A549 (cell line): ENCODE data around the gene MARS1. TPM values are rescaled to one million over a fixed set of nuclear protein-coding genes. Genes with fewer than 3 reads are reported as not detected.

Experiments used
- ATAC-seq, 2 experiments: fragments of 200-7000 bp in 1 of 2; fragments of >200 bp in 1 of 2; cut with Nextera tagmentation in 1 of 2; cut with Tn5 transposase in 1 of 2; 3 replicates each; pipeline versions ENCODE4 v1.8.0 to v1.9.1; 2018 to 2020; ENCODE audit warnings: mild to moderate bottlenecking in 1 of 2, moderate library complexity in 1 of 2
- CTCF ChIA-PET: fragments of 300-600 bp; sonication (Branson Sonifier 250); formaldehyde crosslinking; extraction: SDS; loops from one replicate; lab custom pipeline; 2021; ENCODE audit warnings: antibody characterized with exemption, inconsistent platforms; lab: Yijun Ruan, JAX
- POLR2A ChIA-PET: fragments of 350-600 bp; formaldehyde crosslinking; extraction: SDS; loops from one replicate; lab custom pipeline; 2021; ENCODE audit warnings: antibody characterized with exemption, inconsistent platforms; lab: Yijun Ruan, JAX
- DNase-seq, 2 experiments: peaks; one replicate each; pipeline versions ENCODE4 v3.0.0 to v3.0.0-alpha.2; 2011 to 2016; ENCODE audit warnings: low read depth in 1 of 2, low spot score in 1 of 2
- FAIRE-seq: peaks from 2 replicates; lab custom pipeline; 2011; peaks lifted over from hg19 to GRCh38; lab: Jason Lieb, UNC
- H3K27ac ChIP-seq, 2 experiments: fragments of >200 bp; sonication (Bioruptor Twin); formaldehyde crosslinking; 3 replicates each; pipeline ENCODE4 v1.5.1; 2016 to 2017
- H3K4me1 ChIP-seq: fragments of >200 bp; sonication (Bioruptor Twin); formaldehyde crosslinking; 3 replicates; pipeline ENCODE4 v1.6.1; 2016
- H3K4me2 ChIP-seq: fragments of >200 bp; sonication (Bioruptor Twin); formaldehyde crosslinking; 3 replicates; pipeline ENCODE4 v1.6.1; 2016
- H3K4me3 ChIP-seq: fragments of >200 bp; sonication (Bioruptor Twin); formaldehyde crosslinking; 3 replicates; pipeline ENCODE4 v1.5.1; 2016
- H3K9me3 ChIP-seq: fragments of >200 bp; sonication (Bioruptor Twin); formaldehyde crosslinking; 3 replicates; pipeline ENCODE4 v1.6.1; 2016
- BHLHE40 ChIP-seq: IDR thresholded peaks from 2 replicates; pipeline ENCODE4 v1.6.1; 2012; ENCODE audit warnings: low read depth, low read length, inconsistent platforms
- EHF ChIP-seq: fragments of 250-450 bp; sonication (Bioruptor Pico); IDR thresholded peaks from 2 replicates; pipeline ENCODE4 v1.5.0; 2020; ENCODE audit warnings: mild to moderate bottlenecking
- ESRRA ChIP-seq: fragments of 150-350 bp; IDR thresholded peaks from 2 replicates; pipeline ENCODE4 v1.6.1; 2014; ENCODE audit warnings: mild to moderate bottlenecking, low read length, borderline replicate concordance
- FOSL2 ChIP-seq, 2 experiments: fragments of 450-650 bp in 1 of 2; fragments of >200 bp in 1 of 2; sonication (Bioruptor Twin) in 1 of 2; formaldehyde crosslinking; IDR thresholded peaks; 2 replicates each; pipeline versions ENCODE4 v1.5.0 to v1.6.1; 2016 to 2020; ENCODE audit warnings: mild to moderate bottlenecking in 1 of 2, moderate library complexity in 1 of 2
- HEYL ChIP-seq: fragments of 250-450 bp; sonication (Bioruptor Pico); IDR thresholded peaks from 2 replicates; pipeline ENCODE4 v1.8.0; 2021; ENCODE audit warnings: mild to moderate bottlenecking, moderate library complexity
- HOXA7 ChIP-seq: fragments of 250-450 bp; sonication (Bioruptor Pico); IDR thresholded peaks from 2 replicates; pipeline ENCODE4 v1.5.0; 2020; ENCODE audit warnings: mild to moderate bottlenecking, moderate library complexity
- JUN ChIP-seq, 2 experiments: fragments of >200 bp; sonication (Bioruptor Twin); formaldehyde crosslinking; IDR thresholded peaks; 2 replicates in 1 of 2; 3 replicates in 1 of 2; pipeline ENCODE4 v1.6.1; 2016 to 2017
- MAFK ChIP-seq: fragments of 450-650 bp; IDR thresholded peaks from 2 replicates; pipeline ENCODE4 v1.6.1; 2014; ENCODE audit not compliant: partially characterized antibody
- MAZ ChIP-seq: fragments of 150-350 bp; IDR thresholded peaks from 2 replicates; pipeline ENCODE4 v1.6.1; 2014; ENCODE audit warnings: antibody characterized with exemption, low read depth, low read length, borderline replicate concordance
- NPAS2 ChIP-seq: fragments of 250-450 bp; sonication (Bioruptor Pico); IDR thresholded peaks from 2 replicates; pipeline ENCODE4 v1.8.0; 2022; ENCODE audit warnings: mild to moderate bottlenecking, moderate library complexity, borderline replicate concordance
- POLR2A ChIP-seq: IDR thresholded peaks from 2 replicates; pipeline ENCODE4 v1.6.1; 2012; ENCODE audit warnings: mild to moderate bottlenecking, low read length
- RFX5 ChIP-seq: fragments of 450-650 bp; IDR thresholded peaks from 2 replicates; pipeline ENCODE4 v1.7.1; 2014; ENCODE audit warnings: antibody characterized with exemption, mild to moderate bottlenecking, moderate library complexity
- RNF2 ChIP-seq: fragments of 200-600 bp; sonication (generic); IDR thresholded peaks from 2 replicates; pipeline ENCODE4 v1.6.1; 2016; ENCODE audit warnings: low read depth, mild to moderate bottlenecking, antibody characterized with exemption, moderate library complexity, borderline replicate concordance
- SMC3 ChIP-seq: fragments of >200 bp; sonication (Bioruptor Twin); formaldehyde crosslinking; IDR thresholded peaks from 3 replicates; pipeline ENCODE4 v1.6.1; 2018; ENCODE audit warnings: inconsistent platforms
- TP53 ChIP-seq: fragments of 250-450 bp; sonication (Bioruptor Pico); IDR thresholded peaks from 2 replicates; pipeline ENCODE4 v1.5.0; 2021; ENCODE audit warnings: mild to moderate bottlenecking, moderate library complexity
- ZFP36 ChIP-seq: fragments of 450-650 bp; IDR thresholded peaks from 2 replicates; pipeline ENCODE4 v1.6.1; 2014; ENCODE audit warnings: borderline replicate concordance; ENCODE audit not compliant: partially characterized antibody
- ZSCAN20 ChIP-seq: fragments of 250-450 bp; sonication (Bioruptor Pico); IDR thresholded peaks from 2 replicates; pipeline ENCODE4 v1.8.0; 2022; ENCODE audit warnings: mild to moderate bottlenecking, moderate library complexity
- WGBS: methylation state at CpG from one replicate; pipeline ENCODE4 v1.1.6; 2017; ENCODE audit errors: missing lambda C conversion rate; 5-methylcytosine and 5-hydroxymethylcytosine counted together
- polyA plus RNA-seq, 4 experiments: library from polyadenylated mRNA; depleted of rRNA in 3 of 4; stranded (reverse); fragments of >200 nt; fragmentation: RNase III in 1 of 4; extraction: RNeasy Plus Mini Kit Qiagen cat#74134 plus additional on column Dnase treatment in 1 of 4; gene quantifications; 2 replicates in 3 of 4; 3 replicates in 1 of 4; pipeline ENCODE4 v1.2.3, GENCODE V29; 2011 to 2017
- TF ChIP-seq, protein P1 (sequence below): fragments of >200 bp; sonication (Bioruptor Twin); formaldehyde crosslinking; IDR thresholded peaks from 2 replicates; pipeline ENCODE4 v1.6.1; 2016
- TF ChIP-seq, protein P2 (sequence below): IDR thresholded peaks from 2 replicates; pipeline ENCODE4 v1.6.1; 2012
- TF ChIP-seq, protein P3 (sequence below): fragments of 150-350 bp; IDR thresholded peaks from 2 replicates; pipeline ENCODE4 v1.6.1; 2014; ENCODE audit warnings: low read depth, mild to moderate bottlenecking, low read length
- TF ChIP-seq, protein P4 (sequence below): fragments of 250-450 bp; sonication (Bioruptor Pico); IDR thresholded peaks from 2 replicates; pipeline ENCODE4 v1.5.0; 2020; ENCODE audit warnings: low read depth, mild to moderate bottlenecking, moderate library complexity

MARS1 gene
- polyA plus RNA-seq, 2 of the 4 experiments (the other 2 are of a cell fraction) = 227 to 372 TPM

DNA sequence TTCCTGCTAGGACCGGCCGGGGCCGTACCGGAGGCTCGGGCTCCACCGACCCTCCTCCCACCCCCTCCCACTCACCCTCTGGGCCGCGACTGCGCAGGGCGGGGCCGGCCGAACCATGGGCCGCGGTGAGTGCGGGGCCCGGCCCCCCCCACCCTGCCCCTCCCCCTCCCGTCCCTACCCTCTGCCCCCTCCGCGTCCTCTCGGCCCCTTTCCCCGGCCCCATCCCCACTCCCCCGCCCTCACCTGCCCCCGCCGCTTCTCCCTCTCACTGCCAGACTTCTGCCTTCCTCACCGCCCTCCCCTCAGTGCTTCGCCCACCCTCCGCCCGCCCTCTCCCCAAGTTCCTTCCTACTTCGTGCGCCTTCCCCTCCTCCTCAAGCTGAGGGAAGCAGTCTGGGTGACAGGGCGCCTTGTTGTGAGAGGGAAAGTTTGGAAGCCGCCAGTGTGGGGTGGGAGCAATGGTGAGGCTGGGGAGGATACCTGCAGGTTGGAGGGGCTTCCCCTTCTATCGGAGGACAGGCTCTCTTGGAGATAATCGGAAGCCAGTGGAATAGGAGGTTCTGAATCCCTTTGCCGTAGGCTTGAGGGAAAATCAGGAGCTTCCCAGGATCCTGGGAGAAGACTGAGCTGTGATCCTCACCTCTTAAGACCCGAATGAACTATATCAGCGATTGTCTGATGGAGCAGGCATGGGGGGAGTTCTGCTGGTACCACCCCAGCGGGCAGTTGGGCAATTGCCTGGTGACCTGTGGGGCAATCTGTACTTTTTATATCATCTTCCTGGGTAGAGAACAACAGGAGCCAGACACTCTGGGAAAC lies 35.2 kb downstream of the MARS1 start:
- CTCF ChIA-PET = interaction anchor here (0.9 to 1.7 kb wide), 7 partner anchors 10 to 170 kb away, joined by 3 to 6 read pairs (median 3); no protein-coding TSS in a partner anchor
- Histone ChIP-seq H3K4me1 (peaks cover 45% of the 10 kb centered on the region), H3K27ac (peak overlapping the region; percentile 95 to 98), H3K4me2 (peak overlapping the region; percentile 92), H3K9me3 (no peaks in the 10 kb centered on the region), H3K4me3 (peak overlapping the region; percentile 70)
- TF ChIP-seq POLR2A (peak; percentile 78), JUN (IDR thresholded peaks at IDR 0.05) (peak in 1 of 2 experiments; percentile 42; a peak in 1 of 5 replicates), MAZ (0 out of 2 replicates have a peak, but pooled peaks have one; percentile 2), MAFK (no peak)
- POLR2A ChIA-PET = interaction anchor here (1.2 to 1.3 kb wide), 2 partner anchors 9 to 98 kb away, joined by 3 to 5 read pairs; no protein-coding TSS in a partner anchor
- 5% methylated on average over 11 of the region's 38 CpGs for WGBS
- peak in 1 of 2 experiments; percentile 0; a peak in 1 of 6 replicates for ATAC-seq
- FAIRE-seq = no peak
- DNase-seq = peak in 1 of 2 experiments; percentile 46

DNA sequence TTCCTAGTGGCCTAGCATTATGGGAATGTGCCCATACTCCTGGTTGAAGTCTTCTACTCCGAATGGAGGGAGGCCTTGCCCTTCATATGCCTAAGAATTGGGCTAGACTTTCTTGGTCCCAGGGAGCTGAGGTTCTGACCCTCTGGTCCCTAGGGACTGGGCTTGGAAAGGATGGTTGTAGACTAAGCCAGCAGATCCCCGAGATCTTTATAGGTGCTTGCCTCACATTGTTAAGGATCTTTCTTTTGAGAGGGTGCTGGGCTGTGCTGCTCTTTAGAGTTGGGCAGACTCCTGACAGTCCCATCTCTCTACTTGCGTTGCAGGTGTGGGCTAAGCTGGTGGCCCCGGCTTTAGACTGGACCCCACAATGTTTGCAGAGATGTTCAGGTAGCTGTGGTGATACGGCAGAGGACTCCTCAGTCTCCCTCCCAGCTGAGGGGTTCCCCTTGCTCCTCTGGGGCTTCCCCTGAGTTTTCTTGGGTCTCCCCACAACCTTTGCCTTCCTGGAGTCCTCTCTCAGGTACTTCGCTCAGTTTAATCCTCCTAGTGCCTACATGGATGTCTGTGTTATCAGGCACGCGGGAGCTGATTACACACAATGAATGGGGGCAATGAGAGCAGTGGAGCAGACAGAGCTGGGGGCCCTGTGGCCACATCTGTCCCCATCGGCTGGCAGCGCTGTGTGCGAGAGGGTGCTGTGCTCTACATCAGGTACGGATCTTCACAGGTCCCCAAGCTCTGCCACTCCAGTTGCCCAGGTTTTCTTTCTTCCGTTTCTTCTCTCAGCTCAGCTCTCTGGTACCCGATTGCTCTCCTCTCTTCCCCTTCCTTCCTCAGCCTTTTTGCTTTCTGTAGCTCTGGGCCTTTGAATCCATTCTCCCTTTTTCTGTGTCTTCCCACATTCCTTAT lies 36.1 kb downstream of the MARS1 start:
- POLR2A ChIA-PET = interaction anchor here (1.2 to 1.3 kb wide), 2 partner anchors 9 to 97 kb away, joined by 3 to 5 read pairs; no protein-coding TSS in a partner anchor
- no peak for DNase-seq
- Histone ChIP-seq H3K4me3 (peak overlapping the region; percentile 70), H3K4me2 (peak overlapping the region; percentile 92), H3K27ac (peak overlapping the region; percentile 95 to 98)
- no peak for ATAC-seq
- no peak for FAIRE-seq
- TF ChIP-seq ZSCAN20 (CRISPR knock-in tag) = no peak
- no peak for TF ChIP-seq HOXA7 (CRISPR knock-in tag)
- TF ChIP-seq, protein P1, sequence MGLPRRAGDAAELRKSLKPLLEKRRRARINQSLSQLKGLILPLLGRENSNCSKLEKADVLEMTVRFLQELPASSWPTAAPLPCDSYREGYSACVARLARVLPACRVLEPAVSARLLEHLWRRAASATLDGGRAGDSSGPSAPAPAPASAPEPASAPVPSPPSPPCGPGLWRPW = no peak
- TF ChIP-seq, all 56 proteins: peak for 0
- H3K4me1 ChIP-seq = peaks cover 37% of the 10 kb centered on the region
- WGBS = 90% methylated on average over 14 of the region's 14 CpGs
- CTCF ChIA-PET = interaction anchor here (0.6 to 1.7 kb wide), 12 partner anchors 9 to 281 kb away, joined by 3 to 6 read pairs (median 4); no protein-coding TSS in a partner anchor
- H3K9me3 ChIP-seq = no peaks in the 10 kb centered on the region

DNA sequence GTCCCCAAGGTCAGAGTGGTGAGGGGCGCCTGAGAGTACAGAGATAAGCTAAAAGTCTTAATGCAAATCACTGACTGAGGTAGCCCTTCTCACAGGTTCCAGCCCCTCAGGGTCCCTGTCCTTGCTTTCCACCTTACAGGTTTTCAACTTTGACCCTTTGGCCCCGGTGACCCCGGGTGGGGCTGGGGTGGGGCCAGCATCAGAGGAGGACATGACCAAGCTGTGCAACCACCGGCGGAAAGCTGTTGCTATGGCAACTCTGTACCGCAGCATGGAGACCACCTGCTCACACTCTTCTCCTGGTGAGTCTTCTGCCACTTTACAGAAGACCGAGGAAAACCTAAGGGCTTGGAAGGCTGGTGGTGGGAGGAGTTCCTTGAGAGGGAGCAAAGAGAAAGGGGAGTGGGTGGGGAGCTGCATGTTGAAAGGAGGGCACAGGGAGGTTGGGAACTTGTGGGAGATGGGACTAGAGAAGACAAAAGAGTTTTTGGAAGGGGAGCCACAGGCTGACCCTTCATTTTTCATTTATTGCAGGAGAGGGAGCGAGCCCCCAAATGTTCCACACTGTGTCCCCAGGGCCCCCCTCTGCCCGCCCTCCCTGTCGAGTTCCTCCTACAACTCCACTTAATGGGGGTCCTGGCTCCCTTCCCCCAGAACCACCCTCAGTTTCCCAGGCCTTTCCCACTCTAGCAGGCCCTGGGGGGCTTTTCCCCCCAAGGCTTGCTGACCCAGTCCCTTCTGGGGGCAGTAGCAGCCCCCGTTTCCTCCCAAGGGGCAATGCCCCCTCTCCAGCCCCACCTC lies 37.1 kb downstream of the MARS1 start:
- ATAC-seq (no peak), DNase-seq (no peak), FAIRE-seq (no peak)
- Histone ChIP-seq H3K4me1 (peaks cover 36% of the 10 kb centered on the region), H3K27ac (no peak overlapping the region), H3K4me3 (no peak overlapping the region), H3K9me3 (no peaks in the 10 kb centered on the region), H3K4me2 (peak overlapping the region; percentile 92)
- ChIA-PET CTCF (interaction anchor here (0.6 to 1.9 kb wide), 8 partner anchors 9 to 282 kb away, joined by 3 to 7 read pairs (median 4); no protein-coding TSS in a partner anchor), POLR2A (no interaction called here)
- WGBS = 68% methylated on average over 10 of the region's 11 CpGs
- no peak for TF ChIP-seq ESRRA
- TF ChIP-seq SMC3 = no peak
- no peak for TF ChIP-seq MAZ
- no peak for TF ChIP-seq ZFP36
- TF ChIP-seq, protein P2, sequence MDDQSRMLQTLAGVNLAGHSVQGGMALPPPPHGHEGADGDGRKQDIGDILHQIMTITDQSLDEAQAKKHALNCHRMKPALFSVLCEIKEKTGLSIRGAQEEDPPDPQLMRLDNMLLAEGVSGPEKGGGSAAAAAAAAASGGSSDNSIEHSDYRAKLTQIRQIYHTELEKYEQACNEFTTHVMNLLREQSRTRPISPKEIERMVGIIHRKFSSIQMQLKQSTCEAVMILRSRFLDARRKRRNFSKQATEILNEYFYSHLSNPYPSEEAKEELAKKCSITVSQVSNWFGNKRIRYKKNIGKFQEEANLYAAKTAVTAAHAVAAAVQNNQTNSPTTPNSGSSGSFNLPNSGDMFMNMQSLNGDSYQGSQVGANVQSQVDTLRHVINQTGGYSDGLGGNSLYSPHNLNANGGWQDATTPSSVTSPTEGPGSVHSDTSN = no peak
- no peak for TF ChIP-seq POLR2A
- TF ChIP-seq, protein P3, sequence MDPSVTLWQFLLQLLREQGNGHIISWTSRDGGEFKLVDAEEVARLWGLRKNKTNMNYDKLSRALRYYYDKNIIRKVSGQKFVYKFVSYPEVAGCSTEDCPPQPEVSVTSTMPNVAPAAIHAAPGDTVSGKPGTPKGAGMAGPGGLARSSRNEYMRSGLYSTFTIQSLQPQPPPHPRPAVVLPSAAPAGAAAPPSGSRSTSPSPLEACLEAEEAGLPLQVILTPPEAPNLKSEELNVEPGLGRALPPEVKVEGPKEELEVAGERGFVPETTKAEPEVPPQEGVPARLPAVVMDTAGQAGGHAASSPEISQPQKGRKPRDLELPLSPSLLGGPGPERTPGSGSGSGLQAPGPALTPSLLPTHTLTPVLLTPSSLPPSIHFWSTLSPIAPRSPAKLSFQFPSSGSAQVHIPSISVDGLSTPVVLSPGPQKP = no peak
- TF ChIP-seq TP53 = no peak
- no peak for TF ChIP-seq NPAS2 (CRISPR knock-in tag)
- TF ChIP-seq FOSL2 (IDR thresholded peaks at IDR 0.05) = no peak
- TF ChIP-seq FOSL2 (CRISPR knock-in tag; IDR thresholded peaks at IDR 0.05) = no peak
- TF ChIP-seq RNF2 = no peak
- TF ChIP-seq, protein P4, sequence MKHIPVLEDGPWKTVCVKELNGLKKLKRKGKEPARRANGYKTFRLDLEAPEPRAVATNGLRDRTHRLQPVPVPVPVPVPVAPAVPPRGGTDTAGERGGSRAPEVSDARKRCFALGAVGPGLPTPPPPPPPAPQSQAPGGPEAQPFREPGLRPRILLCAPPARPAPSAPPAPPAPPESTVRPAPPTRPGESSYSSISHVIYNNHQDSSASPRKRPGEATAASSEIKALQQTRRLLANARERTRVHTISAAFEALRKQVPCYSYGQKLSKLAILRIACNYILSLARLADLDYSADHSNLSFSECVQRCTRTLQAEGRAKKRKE (CRISPR knock-in tag) = no peak
- no peak for TF ChIP-seq RFX5
- TF ChIP-seq EHF (CRISPR knock-in tag) = no peak
- TF ChIP-seq HEYL = no peak
- no peak for TF ChIP-seq BHLHE40
